H1 (cell line): Measurements from ENCODE around the gene LANCL3. TPM values are rescaled to one million over a fixed set of nuclear protein-coding genes. Genes with fewer than 3 reads are reported as not detected.

Experiments
- CTCF ChIA-PET: fragments of 300-600 bp; sonication (Branson Sonifier 250); formaldehyde crosslinking; loops from one replicate; lab custom pipeline; 2021; ENCODE audit not compliant: partially characterized antibody; lab: Charles Lee
- POLR2A ChIA-PET: fragments of 300-600 bp; sonication (Branson Sonifier 250); formaldehyde crosslinking; loops from one replicate; lab custom pipeline; 2021; ENCODE audit warnings: inconsistent platforms; ENCODE audit not compliant: partially characterized antibody; lab: Charles Lee
- DNase-seq, 2 experiments: peaks; one replicate each; pipeline versions ENCODE4 v3.0.0 to v3.0.0-alpha.2; 2010 to 2022; ENCODE audit warnings: low spot score in 2 of 2, low read depth in 1 of 2, mixed read lengths in 1 of 2
- FAIRE-seq: peaks from 2 replicates; lab custom pipeline; 2011; peaks lifted over from hg19 to GRCh38; lab: Jason Lieb, UNC
- H2AFZ ChIP-seq: 2 replicates; pipeline ENCODE4 v1.8.1; 2012; ENCODE audit warnings: low read length, inconsistent platforms
- H2AK5ac ChIP-seq: 2 replicates; pipeline ENCODE4 v1.6.1; 2013; ENCODE audit warnings: low read depth, low read length
- H2BK120ac ChIP-seq: replicated peaks from 2 replicates; pipeline ENCODE3; 2013; ENCODE audit warnings: low read depth, low read length, inconsistent platforms
- H2BK12ac ChIP-seq: 2 replicates; pipeline ENCODE4 v1.6.1; 2013; ENCODE audit warnings: low read depth, low read length
- H2BK15ac ChIP-seq: 2 replicates; pipeline ENCODE4 v1.6.1; 2013; ENCODE audit warnings: low read length
- H2BK20ac ChIP-seq: 2 replicates; pipeline ENCODE4 v1.6.1; 2013; ENCODE audit warnings: low read length
- H2BK5ac ChIP-seq: 2 replicates; pipeline ENCODE4 v1.6.1; 2013; ENCODE audit warnings: low read depth, low read length
- H3K14ac ChIP-seq: 2 replicates; pipeline ENCODE4 v1.6.1; 2013; ENCODE audit warnings: inconsistent platforms; ENCODE audit not compliant: insufficient read length
- H3K18ac ChIP-seq: 2 replicates; pipeline ENCODE4 v1.6.1; 2013; ENCODE audit warnings: low read length; ENCODE audit errors: extremely low read depth
- H3K23ac ChIP-seq: 2 replicates; pipeline ENCODE4 v1.6.1; 2013; ENCODE audit warnings: inconsistent platforms; ENCODE audit not compliant: insufficient read length
- H3K23me2 ChIP-seq: 2 replicates; pipeline ENCODE4 v1.6.1; 2013; ENCODE audit warnings: low read depth, low read length
- H3K27ac ChIP-seq: 2 replicates; pipeline ENCODE4 v1.6.1; 2011; ENCODE audit warnings: low read depth, low read length, inconsistent platforms
- H3K27me3 ChIP-seq, 4 experiments: replicated peaks in 1 of 4; 1 replicate in 1 of 4; 2 replicates in 3 of 4; pipeline versions ENCODE4 v1.6.1 to v1.8.1; 2011 to 2013; ENCODE audit warnings: low read length in 3 of 4, mild to moderate bottlenecking in 3 of 4, inconsistent platforms in 2 of 4, mixed read lengths in 2 of 4, moderate library complexity in 1 of 4; ENCODE audit not compliant: control insufficient read depth in 3 of 4, insufficient read depth in 3 of 4; ENCODE audit errors: extremely low read depth in 1 of 4
- H3K36me3 ChIP-seq, 4 experiments: 2 replicates each; pipeline versions ENCODE4 v1.6.1 to v1.8.1; 2011 to 2013; ENCODE audit warnings: mild to moderate bottlenecking in 4 of 4, low read length in 3 of 4, moderate library complexity in 2 of 4, control low read depth in 1 of 4, inconsistent platforms in 1 of 4; ENCODE audit not compliant: insufficient read depth in 4 of 4, control insufficient read depth in 2 of 4
- H3K4ac ChIP-seq: replicated peaks from 2 replicates; pipeline ENCODE3; 2013; ENCODE audit warnings: low read length, low read depth, mixed read lengths, inconsistent platforms; ENCODE audit not compliant: insufficient read length
- H3K4me1 ChIP-seq, 4 experiments: replicated peaks in 1 of 4; 1 replicate in 1 of 4; 2 replicates in 3 of 4; pipeline versions ENCODE4 v1.6.1 to v1.8.1; 2011 to 2013; ENCODE audit warnings: low read length in 3 of 4, inconsistent platforms in 2 of 4, mixed read lengths in 1 of 4; ENCODE audit not compliant: insufficient read depth in 4 of 4, control insufficient read depth in 3 of 4
- H3K4me2 ChIP-seq, 2 experiments: 2 replicates each; pipeline versions ENCODE4 v1.6.1 to v1.8.1; 2011 to 2013; ENCODE audit warnings: low read depth in 2 of 2, low read length in 2 of 2, control low read depth in 1 of 2, inconsistent platforms in 1 of 2, mild to moderate bottlenecking in 1 of 2; ENCODE audit not compliant: insufficient read depth in 1 of 2
- H3K4me3 ChIP-seq, 4 experiments: fragments of 200-600, 300-600 bp in 1 of 4; sonication (generic), shearing (Covaris generic), sonication (Bioruptor Twin) in 1 of 4; 2 replicates each; pipeline versions ENCODE4 v1.5.1 to v1.8.1; 2011 to 2016; ENCODE audit warnings: low read length in 4 of 4, low read depth in 3 of 4, control low read depth in 2 of 4, inconsistent platforms in 2 of 4, mild to moderate bottlenecking in 2 of 4, mixed read lengths in 1 of 4, moderate library complexity in 1 of 4; ENCODE audit not compliant: insufficient read depth in 2 of 4; ENCODE audit errors: extremely low read depth in 1 of 4
- H3K56ac ChIP-seq: replicated peaks from 2 replicates; pipeline ENCODE3; 2013; ENCODE audit warnings: low read depth, mild to moderate bottlenecking, mixed read lengths, low read length, inconsistent platforms; ENCODE audit not compliant: insufficient read length
- H3K79me1 ChIP-seq: 2 replicates; pipeline ENCODE4 v1.6.1; 2013; ENCODE audit warnings: low read depth, low read length, control low read depth
- H3K79me2 ChIP-seq, 2 experiments: 2 replicates each; pipeline versions ENCODE4 v1.6.1 to v1.8.1; 2012 to 2013; ENCODE audit warnings: low read length in 2 of 2, mild to moderate bottlenecking in 2 of 2, inconsistent platforms in 1 of 2; ENCODE audit not compliant: insufficient read depth in 2 of 2, control insufficient read depth in 1 of 2
- H3K9ac ChIP-seq, 4 experiments: replicated peaks in 1 of 4; 1 replicate in 1 of 4; 2 replicates in 3 of 4; pipeline versions ENCODE4 v1.6.1 to v1.8.1; 2011 to 2013; ENCODE audit warnings: low read depth in 3 of 4, low read length in 3 of 4, control low read depth in 2 of 4, mild to moderate bottlenecking in 2 of 4, moderate library complexity in 2 of 4, inconsistent platforms in 1 of 4; ENCODE audit errors: extremely low read depth in 1 of 4
- H3K9me3 ChIP-seq, 2 experiments: 2 replicates each; pipeline versions ENCODE4 v1.6.1 to v1.8.1; 2012 to 2013; ENCODE audit warnings: mild to moderate bottlenecking in 2 of 2, moderate library complexity in 2 of 2, control low read depth in 1 of 2, inconsistent platforms in 1 of 2, low read depth in 1 of 2, low read length in 1 of 2, mixed read lengths in 1 of 2; ENCODE audit not compliant: insufficient read depth in 2 of 2
- H4K20me1 ChIP-seq, 2 experiments: replicated peaks in 1 of 2; 2 replicates each; pipeline versions ENCODE3 to v1.8.1; 2011 to 2013; ENCODE audit warnings: inconsistent platforms in 2 of 2, low read length in 2 of 2, mild to moderate bottlenecking in 1 of 2; ENCODE audit not compliant: insufficient read depth in 2 of 2, control insufficient read depth in 1 of 2
- H4K5ac ChIP-seq: 2 replicates; pipeline ENCODE4 v1.6.1; 2013; ENCODE audit warnings: low read length, low read depth, mixed read lengths, inconsistent platforms; ENCODE audit not compliant: insufficient read length
- H4K8ac ChIP-seq: 2 replicates; pipeline ENCODE4 v1.8.0; 2013; ENCODE audit warnings: mild to moderate bottlenecking, moderate library complexity, low read length, inconsistent platforms; ENCODE audit not compliant: insufficient read depth; ENCODE audit errors: extremely low read depth
- H4K91ac ChIP-seq: replicated peaks from 2 replicates; pipeline ENCODE3; 2013; ENCODE audit warnings: low read length, mixed read lengths, inconsistent platforms; ENCODE audit not compliant: insufficient read length
- EGR1 ChIP-seq: IDR thresholded peaks from 2 replicates; pipeline ENCODE4 v1.6.1; 2011; ENCODE audit warnings: low read depth, low read length, borderline replicate concordance
- JUND ChIP-seq: IDR thresholded peaks from 2 replicates; pipeline ENCODE4 v1.6.1; 2011; ENCODE audit warnings: mild to moderate bottlenecking, improper control_type of control experiment, low read length
- POLR2A ChIP-seq, 2 experiments: IDR thresholded peaks; 1 replicate in 1 of 2; 2 replicates in 1 of 2; pipeline ENCODE4 v1.6.1; 2011; ENCODE audit warnings: low read depth in 2 of 2, low read length in 2 of 2, mild to moderate bottlenecking in 2 of 2; ENCODE audit errors: control extremely low read depth in 1 of 2
- POLR2AphosphoS5 ChIP-seq: IDR thresholded peaks from 2 replicates; pipeline ENCODE4 v1.6.1; 2011; ENCODE audit warnings: low read depth, low read length
- SIRT6 ChIP-seq: IDR thresholded peaks from one replicate; pipeline ENCODE4 v1.7.1; 2012; ENCODE audit warnings: low read length, inconsistent platforms
- WGBS, 2 experiments: shearing (Covaris generic) in 1 of 2; methylation state at CpG; one replicate each; pipeline versions ENCODE4 v1.1.6 to v1.1.7; 2013 to 2015; ENCODE audit warnings: low lambda C conversion rate in 2 of 2, mixed read lengths in 2 of 2, inconsistent platforms in 1 of 2, low coverage in 1 of 2, missing lambda C conversion rate in 1 of 2; ENCODE audit not compliant: insufficient replicate concordance in 2 of 2, insufficient coverage in 1 of 2, insufficient read length in 1 of 2; ENCODE audit errors: extremely low coverage in 1 of 2, missing lambda C conversion rate in 1 of 2; 5-methylcytosine and 5-hydroxymethylcytosine counted together
- polyA plus RNA-seq, 7 experiments: library from polyadenylated mRNA; depleted of rRNA in 3 of 7; stranded (reverse) in 5 of 7; unstranded in 2 of 7; fragments of >200 nt in 5 of 7; fragments of 200-250 nt in 2 of 7; gene quantifications; 1 replicate in 5 of 7; 2 replicates in 1 of 7; 4 replicates in 1 of 7; pipeline versions ENCODE4 v1.2.1 to v1.2.3, GENCODE V29; 2011 to 2013; ENCODE audit warnings: missing spikeins in 2 of 7, mixed read lengths in 2 of 7
- total RNA-seq: library from RNA; stranded (reverse); fragmentation: NEBNext Ultra II Directional; extraction: Animal tissue kit (Norgen Biotek cat#: 25700); gene quantifications from 2 replicates; pipeline ENCODE4 v1.2.1, GENCODE V29; 2021
- TF ChIP-seq, protein P1 (sequence below): IDR thresholded peaks from 2 replicates; pipeline ENCODE4 v1.6.1; 2012; ENCODE audit warnings: inconsistent platforms

LANCL3 gene
- total and polyA plus RNA-seq, 2 of the 8 experiments (the other 6 are each of a cell fraction or from before 2014, with no cell fraction given): 0.11 to 0.37 TPM

GRCh38 chrX:37545066-37545465, 26.4 kb upstream of the LANCL3 start:
- Histone ChIP-seq H4K5ac (no peak overlapping the region), H3K79me1 (no peaks in the 10 kb centered on the region), H3K23me2 (no peaks in the 10 kb centered on the region), H4K91ac (no peak overlapping the region), H3K56ac (no peak overlapping the region), H3K4me2 (no peak overlapping the region), H2AK5ac (no peak overlapping the region), H4K8ac (no peak overlapping the region), H3K23ac (no peak overlapping the region), H3K9me3 (peaks cover 0 to 11% of the 10 kb centered on the region in 2 experiments; a peak in 1 of 4 replicates), H3K14ac (no peak overlapping the region), H2BK15ac (no peak overlapping the region), H4K20me1 (no peaks in the 10 kb centered on the region), H3K4me1 (no peaks in the 10 kb centered on the region), H3K79me2 (no peaks in the 10 kb centered on the region), H3K9ac (no peak overlapping the region), H3K27ac (no peak overlapping the region), H3K27me3 (no peaks in the 10 kb centered on the region), H2AFZ (no peak overlapping the region), H3K36me3 (no peaks in the 10 kb centered on the region), H2BK5ac (no peak overlapping the region), H3K18ac (no peak overlapping the region), H2BK20ac (no peak overlapping the region), H3K4me3 (no peak overlapping the region), H2BK120ac (no peak overlapping the region), H3K4ac (no peak overlapping the region), H2BK12ac (no peak overlapping the region)
- ChIA-PET POLR2A (no interaction called here), CTCF (no interaction called here)
- FAIRE-seq: no peak
- no CpG with 5 or more reads among the region's 25 CpGs for WGBS, 2 experiments
- DNase-seq: no peak
- no peak for TF ChIP-seq POLR2AphosphoS5
- TF ChIP-seq, protein P1, sequence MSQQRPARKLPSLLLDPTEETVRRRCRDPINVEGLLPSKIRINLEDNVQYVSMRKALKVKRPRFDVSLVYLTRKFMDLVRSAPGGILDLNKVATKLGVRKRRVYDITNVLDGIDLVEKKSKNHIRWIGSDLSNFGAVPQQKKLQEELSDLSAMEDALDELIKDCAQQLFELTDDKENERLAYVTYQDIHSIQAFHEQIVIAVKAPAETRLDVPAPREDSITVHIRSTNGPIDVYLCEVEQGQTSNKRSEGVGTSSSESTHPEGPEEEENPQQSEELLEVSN: no peak
- no peak for TF ChIP-seq SIRT6
- TF ChIP-seq JUND: no peak
- TF ChIP-seq POLR2A (IDR thresholded peaks at IDR 0.05; ENCODE audit: control extremely low read depth in 1 of 2, low read depth in 2 of 2, low read length in 2 of 2): no peak
- no peak for TF ChIP-seq EGR1
